B cell (primary cell): ENCODE results near the gene TMC1. TPM values are rescaled to one million over a fixed set of nuclear protein-coding genes. Genes with fewer than 3 reads are reported as not detected.

Experiments used
- ATAC-seq: fragments of 200-7000 bp; cut with Tn5 transposase; one replicate; pipeline ENCODE4 v1.10.0; 2021; ENCODE audit warnings: low read depth, mild to moderate bottlenecking, moderate number of reproducible peaks, moderate library complexity
- CTCF ChIA-PET: fragments of 350-600 bp; sonication (Branson Sonifier 250); formaldehyde crosslinking; loops from one replicate; lab custom pipeline; 2021; ENCODE audit warnings: antibody characterized with exemption, inconsistent platforms; lab: Charles Lee
- POLR2A ChIA-PET: fragments of 350-600 bp; sonication (Branson Sonifier 250); formaldehyde crosslinking; loops from one replicate; lab custom pipeline; 2021; ENCODE audit warnings: antibody characterized with exemption; lab: Charles Lee
- DNase-seq: peaks from one replicate; pipeline ENCODE4 v3.0.0; 2013
- H2AFZ ChIP-seq: 2 replicates; pipeline ENCODE4 v1.6.1; 2012; ENCODE audit warnings: mild to moderate bottlenecking, low read depth, low read length; ENCODE audit not compliant: insufficient read depth, poor library complexity, severe bottlenecking
- H3K27ac ChIP-seq, 2 donors: 1 replicate in 1 of 2; 2 replicates in 1 of 2; pipeline ENCODE4 v1.5.1; 2012 to 2013; ENCODE audit warnings: low read length in 2 of 2, mild to moderate bottlenecking in 2 of 2, moderate library complexity in 1 of 2
- H3K27me3 ChIP-seq, 4 experiments: fragments of 200-600 bp in 1 of 4; sonication (generic) in 1 of 4; replicated peaks in 1 of 4; 1 replicate in 2 of 4; 2 replicates in 2 of 4; pipeline versions ENCODE4 v1.6.1 to v1.7.0; 2013 to 2016; ENCODE audit warnings: low read length in 3 of 4, mild to moderate bottlenecking in 2 of 4, mixed read lengths in 1 of 4, moderate library complexity in 1 of 4; ENCODE audit not compliant: insufficient read depth in 4 of 4, control insufficient read depth in 3 of 4; ENCODE audit errors: control extremely low read depth in 1 of 4
- H3K36me3 ChIP-seq, 2 experiments: replicated peaks in 1 of 2; 1 replicate in 1 of 2; 2 replicates in 1 of 2; pipeline versions ENCODE4 v1.6.1 to v1.7.1; 2013; ENCODE audit warnings: low read length in 1 of 2; ENCODE audit not compliant: insufficient read depth in 2 of 2, control insufficient read depth in 1 of 2; ENCODE audit errors: control extremely low read depth in 1 of 2, extremely low read depth in 1 of 2
- H3K4me1 ChIP-seq, 2 donors: fragments of 200-600 bp in 1 of 2; sonication (generic) in 1 of 2; 1 replicate in 1 of 2; 2 replicates in 1 of 2; pipeline versions ENCODE4 v1.5.1 to v1.6.1; 2013 to 2017; ENCODE audit warnings: low read length in 2 of 2; ENCODE audit not compliant: control insufficient read depth in 2 of 2, insufficient read depth in 2 of 2
- H3K4me2 ChIP-seq: replicated peaks from 2 replicates; pipeline ENCODE3; 2012; ENCODE audit warnings: mild to moderate bottlenecking, low read depth, low read length; ENCODE audit not compliant: poor library complexity, severe bottlenecking
- H3K4me3 ChIP-seq, 5 experiments: fragments of 200-600 bp in 1 of 5; sonication (generic) in 1 of 5; 1 replicate in 3 of 5; 2 replicates in 2 of 5; pipeline versions ENCODE4 v1.5.1 to v1.7.0; 2011 to 2016; ENCODE audit warnings: low read length in 4 of 5, mild to moderate bottlenecking in 4 of 5, low read depth in 2 of 5, control low read depth in 1 of 5, moderate library complexity in 1 of 5; ENCODE audit not compliant: insufficient read depth in 1 of 5; ENCODE audit errors: control extremely low read depth in 1 of 5, extremely low read depth in 1 of 5
- H3K79me2 ChIP-seq: fragments of 200-600 bp; sonication (generic); one replicate; pipeline ENCODE4 v1.6.0; 2016; ENCODE audit warnings: low read length; ENCODE audit not compliant: control insufficient read depth, insufficient read depth
- H3K9ac ChIP-seq: fragments of 200-600 bp; sonication (generic); 2 replicates; pipeline ENCODE4 v1.6.1; 2017; ENCODE audit warnings: mild to moderate bottlenecking, low read length, moderate library complexity
- H3K9me3 ChIP-seq, 3 donors: one replicate each; pipeline versions ENCODE4 v1.6.1 to v1.7.1; 2013; ENCODE audit warnings: low read length in 2 of 3; ENCODE audit not compliant: control insufficient read depth in 2 of 3, insufficient read depth in 1 of 3; ENCODE audit errors: control extremely low read depth in 1 of 3
- H4K20me1 ChIP-seq: 2 replicates; pipeline ENCODE4 v1.6.0; 2012; ENCODE audit warnings: mild to moderate bottlenecking, low read length; ENCODE audit not compliant: insufficient read depth, control insufficient read depth, poor library complexity, severe bottlenecking
- H3K27ac Mint-ChIP-seq: one replicate; pipeline ENCODE4 v1.8.0; 2021; ENCODE audit warnings: mixed read lengths
- H3K27me3 Mint-ChIP-seq: one replicate; pipeline ENCODE4 v1.8.0; 2021; ENCODE audit warnings: mixed read lengths
- H3K4me1 Mint-ChIP-seq: one replicate; pipeline ENCODE4 v1.8.0; 2021; ENCODE audit warnings: mixed read lengths
- H3K4me3 Mint-ChIP-seq: one replicate; pipeline ENCODE4 v1.8.0; 2021; ENCODE audit warnings: mixed read lengths
- H3K9me3 Mint-ChIP-seq: one replicate; pipeline ENCODE4 v1.8.0; 2022; ENCODE audit warnings: mixed read lengths; ENCODE audit not compliant: insufficient read depth
- EZH2 ChIP-seq: IDR thresholded peaks from 2 replicates; pipeline ENCODE4 v1.6.1; 2012; ENCODE audit warnings: borderline replicate concordance, low read depth, mild to moderate bottlenecking, moderate library complexity, low read length; ENCODE audit not compliant: insufficient read depth, poor library complexity, severe bottlenecking
- WGBS: methylation state at CpG from one replicate; pipeline ENCODE4 v1.1.5; 2013; ENCODE audit warnings: missing lambda C conversion rate; ENCODE audit not compliant: insufficient coverage; 5-methylcytosine and 5-hydroxymethylcytosine counted together
- intact Hi-C: fragments of 100-400 bp; cut with micrococcal nuclease; formaldehyde crosslinking; loops from one replicate; pipeline ENCODE4 v1.10.0; 2022
- polyA plus RNA-seq: library from polyadenylated mRNA; depleted of rRNA; stranded (reverse); fragments of >200 nt; gene quantifications from 2 replicates; pipeline ENCODE4 v1.2.3, GENCODE V29; 2012
- total RNA-seq, 2 donors: library from RNA; stranded (reverse); fragments of 120-200 nt in 1 of 2; gene quantifications; 1 replicate in 1 of 2; 2 replicates in 1 of 2; pipeline versions ENCODE4 v1.2.3 to v1.2.4, GENCODE V29; 2013 to 2022
- TF ChIP-seq, protein P1 (sequence below): fragments of 200-600 bp; IDR thresholded peaks from one replicate; pipeline ENCODE4 v1.8.0; 2022; ENCODE audit warnings: antibody characterized with exemption, mild to moderate bottlenecking

The TMC1 gene
- total and polyA plus RNA-seq, 2 donors (not counting 1 experiment from before 2014, with no cell fraction given) = not detected

DNA sequence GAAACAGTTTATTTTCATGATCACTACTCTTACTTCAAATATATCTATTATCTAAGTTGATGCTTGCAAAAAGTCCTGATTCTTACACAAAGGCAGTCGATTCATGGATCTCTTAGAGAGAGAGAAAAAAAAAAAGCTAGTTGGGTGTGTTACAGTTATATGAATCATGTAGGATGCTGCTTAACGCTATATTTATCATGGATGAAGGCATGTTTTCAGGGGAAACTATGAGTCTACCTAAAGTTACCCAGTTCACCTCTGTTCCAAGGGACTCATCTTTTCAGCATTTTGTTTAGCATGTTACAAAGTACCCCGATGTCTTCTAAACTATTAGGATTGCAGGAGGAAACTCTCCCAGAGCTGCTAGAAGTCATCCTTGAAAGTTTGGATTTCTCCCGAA is 13.5 kb downstream of the TMC1 start:
- intact Hi-C loops = no loop called here
- no peaks in the 10 kb centered on the region for H3K79me2 ChIP-seq
- Mint-ChIP-seq H3K4me1 (no peaks in the 10 kb centered on the region), H3K27ac (no peak overlapping the region), H3K27me3 (peaks cover 15% of the 10 kb centered on the region), H3K9me3 (no peaks in the 10 kb centered on the region), H3K4me3 (no peak overlapping the region)
- peaks cover 0 to 8% (median 4%) of the 10 kb centered on the region in 3 donors for H3K9me3 ChIP-seq
- H3K27me3 ChIP-seq = no peaks in the 10 kb centered on the region
- no peak overlapping the region for H3K4me2 ChIP-seq
- no peak overlapping the region for H2AFZ ChIP-seq
- DNase-seq (no peak), ATAC-seq (no peak)
- TF ChIP-seq EZH2 = no peak
- TF ChIP-seq, protein P1, sequence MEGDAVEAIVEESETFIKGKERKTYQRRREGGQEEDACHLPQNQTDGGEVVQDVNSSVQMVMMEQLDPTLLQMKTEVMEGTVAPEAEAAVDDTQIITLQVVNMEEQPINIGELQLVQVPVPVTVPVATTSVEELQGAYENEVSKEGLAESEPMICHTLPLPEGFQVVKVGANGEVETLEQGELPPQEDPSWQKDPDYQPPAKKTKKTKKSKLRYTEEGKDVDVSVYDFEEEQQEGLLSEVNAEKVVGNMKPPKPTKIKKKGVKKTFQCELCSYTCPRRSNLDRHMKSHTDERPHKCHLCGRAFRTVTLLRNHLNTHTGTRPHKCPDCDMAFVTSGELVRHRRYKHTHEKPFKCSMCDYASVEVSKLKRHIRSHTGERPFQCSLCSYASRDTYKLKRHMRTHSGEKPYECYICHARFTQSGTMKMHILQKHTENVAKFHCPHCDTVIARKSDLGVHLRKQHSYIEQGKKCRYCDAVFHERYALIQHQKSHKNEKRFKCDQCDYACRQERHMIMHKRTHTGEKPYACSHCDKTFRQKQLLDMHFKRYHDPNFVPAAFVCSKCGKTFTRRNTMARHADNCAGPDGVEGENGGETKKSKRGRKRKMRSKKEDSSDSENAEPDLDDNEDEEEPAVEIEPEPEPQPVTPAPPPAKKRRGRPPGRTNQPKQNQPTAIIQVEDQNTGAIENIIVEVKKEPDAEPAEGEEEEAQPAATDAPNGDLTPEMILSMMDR = no peak
- POLR2A ChIA-PET = no interaction called here
- H3K27ac ChIP-seq = no peak overlapping the region
- WGBS = 60% methylated on average over 1 of the region's 4 CpGs
- H3K9ac ChIP-seq = no peak overlapping the region
- H3K36me3 ChIP-seq = no peaks in the 10 kb centered on the region
- CTCF ChIA-PET = no interaction called here
- no peaks in the 10 kb centered on the region for H3K4me1 ChIP-seq
- H3K4me3 ChIP-seq = no peak overlapping the region
- no peaks in the 10 kb centered on the region for H4K20me1 ChIP-seq

DNA sequence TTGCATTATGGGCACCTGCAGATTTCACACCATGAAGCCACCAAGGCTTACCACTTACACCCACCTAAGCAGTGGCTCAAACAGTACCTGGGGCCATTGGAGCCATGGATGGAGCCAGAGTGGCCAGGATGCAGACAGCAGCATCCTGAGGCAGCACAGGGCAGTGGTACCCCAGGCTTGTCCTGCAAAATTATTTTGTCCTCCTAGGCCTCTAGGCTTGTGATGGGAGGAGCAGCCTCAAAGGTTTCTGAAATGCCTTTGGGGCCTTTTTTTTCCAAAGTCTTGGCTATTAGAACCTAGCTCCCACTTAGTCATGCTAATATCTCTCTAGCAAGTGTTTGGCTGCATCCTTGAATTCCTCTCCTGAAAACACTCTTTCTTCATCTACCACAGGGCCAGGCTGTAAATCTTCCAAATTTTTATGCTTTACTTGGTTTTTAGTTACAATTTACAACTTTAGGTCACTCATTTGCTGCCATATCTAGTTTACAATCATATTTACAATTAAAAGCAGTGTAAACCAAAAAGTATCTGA is 15.7 kb downstream of the TMC1 start:
- no peaks in the 10 kb centered on the region for H4K20me1 ChIP-seq
- Mint-ChIP-seq H3K27ac (no peak overlapping the region), H3K9me3 (no peaks in the 10 kb centered on the region), H3K4me3 (no peak overlapping the region), H3K27me3 (peaks cover 10% of the 10 kb centered on the region), H3K4me1 (no peaks in the 10 kb centered on the region)
- no peak overlapping the region for H3K9ac ChIP-seq
- no peaks in the 10 kb centered on the region for H3K79me2 ChIP-seq
- intact Hi-C loops = no loop called here
- no peak overlapping the region for H3K27ac ChIP-seq
- no peaks in the 10 kb centered on the region for H3K27me3 ChIP-seq
- ATAC-seq = no peak
- CTCF ChIA-PET = no interaction called here
- DNase-seq = no peak
- no peaks in the 10 kb centered on the region for H3K36me3 ChIP-seq
- POLR2A ChIA-PET = no interaction called here
- H3K9me3 ChIP-seq = peaks cover 0 to 8% (median 0%) of the 10 kb centered on the region in 3 donors
- no peak overlapping the region for H2AFZ ChIP-seq
- no peaks in the 10 kb centered on the region for H3K4me1 ChIP-seq
- H3K4me2 ChIP-seq = no peak overlapping the region
- H3K4me3 ChIP-seq = no peak overlapping the region
- no peak for TF ChIP-seq EZH2
- TF ChIP-seq, protein P1 = no peak
